ENCODE results near the gene CDK14. TPM values are rescaled to one million over a fixed set of nuclear protein-coding genes. Genes with fewer than 3 reads are reported as not detected.

Gene CDK14
- total and polyA plus RNA-seq, 2 of the 8 experiments (the other 6 are each of a cell fraction or from before 2014, with no cell fraction given): 5.5 to 47.3 TPM

- Histone ChIP-seq H2BK20ac (ENCODE audit: low read length) (no peak overlapping the region), H3K4me1 (replicated peaks in 1 of 4; ENCODE audit: control insufficient read depth in 3 of 4, insufficient read depth in 4 of 4, low read length in 3 of 4) (peaks cover 0 to 2% (median under 1%) of the 10 kb centered on the region in 4 experiments; a peak in 2 of 7 replicates), H3K14ac (ENCODE audit: insufficient read length) (no peak overlapping the region), H3K36me3 (ENCODE audit: control insufficient read depth in 2 of 4, insufficient read depth in 4 of 4, low read length in 3 of 4) (no peaks in the 10 kb centered on the region), H2BK5ac (ENCODE audit: low read depth, low read length) (no peak overlapping the region), H3K79me2 (ENCODE audit: control insufficient read depth in 1 of 2, insufficient read depth in 2 of 2, low read length in 2 of 2) (peaks cover 0 to 1% of the 10 kb centered on the region in 2 experiments; a peak in 2 of 4 replicates), H3K4ac (replicated peaks; ENCODE audit: insufficient read length, low read depth, low read length) (no peak overlapping the region), H2BK12ac (ENCODE audit: low read depth, low read length) (no peak overlapping the region), H3K27ac (ENCODE audit: low read depth, low read length) (no peak overlapping the region), H3K9me3 (ENCODE audit: insufficient read depth in 2 of 2, low read depth in 1 of 2, low read length in 1 of 2) (no peaks in the 10 kb centered on the region), H2AFZ (ENCODE audit: low read length) (no peak overlapping the region), H2AK5ac (ENCODE audit: low read depth, low read length) (no peak overlapping the region), H3K9ac (replicated peaks in 1 of 4; ENCODE audit: extremely low read depth in 1 of 4, low read depth in 3 of 4, low read length in 3 of 4) (no peak overlapping the region), H2BK120ac (replicated peaks; ENCODE audit: low read depth, low read length) (no peak overlapping the region), H3K27me3 (replicated peaks in 1 of 4; ENCODE audit: control insufficient read depth in 3 of 4, extremely low read depth in 1 of 4, insufficient read depth in 3 of 4, low read length in 3 of 4) (peaks cover 0 to 6% (median 2%) of the 10 kb centered on the region in 4 experiments; a peak in 2 of 7 replicates), H2BK15ac (ENCODE audit: low read length) (no peak overlapping the region), H4K5ac (ENCODE audit: insufficient read length, low read depth, low read length) (no peak overlapping the region), H3K4me2 (ENCODE audit: insufficient read depth in 1 of 2, low read depth in 2 of 2, low read length in 2 of 2) (no peak overlapping the region), H4K20me1 (replicated peaks in 1 of 2; ENCODE audit: control insufficient read depth in 1 of 2, insufficient read depth in 2 of 2, low read length in 2 of 2) (no peaks in the 10 kb centered on the region), H3K23me2 (ENCODE audit: low read depth, low read length) (peaks cover 9% of the 10 kb centered on the region), H3K18ac (ENCODE audit: extremely low read depth, low read length) (no peak overlapping the region), H3K4me3 (ENCODE audit: extremely low read depth in 1 of 4, insufficient read depth in 2 of 4, low read depth in 3 of 4, low read length in 4 of 4) (no peak overlapping the region), H3K23ac (ENCODE audit: insufficient read length) (no peak overlapping the region), H4K8ac (ENCODE audit: extremely low read depth, insufficient read depth, low read length) (no peak overlapping the region), H3K79me1 (ENCODE audit: low read depth, low read length) (no peaks in the 10 kb centered on the region), H3K56ac (replicated peaks; ENCODE audit: insufficient read length, low read depth, low read length) (no peak overlapping the region), H4K91ac (replicated peaks; ENCODE audit: insufficient read length, low read length) (no peak overlapping the region)
- ChIA-PET CTCF (ENCODE audit: partially characterized antibody) (interaction anchor here (1.3 kb wide), 1 partner anchor 37 kb away, joined by 5 read pairs; no protein-coding TSS in a partner anchor), POLR2A (ENCODE audit: partially characterized antibody) (no interaction called here)
- no peak for DNase-seq (ENCODE audit: low read depth in 1 of 2, low spot score in 2 of 2)
- no peak for FAIRE-seq
- no peak for TF ChIP-seq TCF12 (IDR thresholded peaks at IDR 0.05; ENCODE audit: low read depth, low read length)
- no peak for TF ChIP-seq JUND (IDR thresholded peaks at IDR 0.05; ENCODE audit: low read length)
- TF ChIP-seq POLR2AphosphoS5 (IDR thresholded peaks at IDR 0.05; ENCODE audit: low read depth, low read length): no peak
These were observed 4.1 kb upstream of the CDK14 start for GRCh38 chr7:90592033-90592432.
